PC-3 (cell line): Measurements from ENCODE around the gene RALB.

ENCODE experiments used
- CTCF ChIP-seq: fragments of 300-600 bp; sonication (generic); conservative IDR thresholded peaks from 2 replicates; pipeline ENCODE4 v1.5.1; 2017; ENCODE audit warnings: antibody characterized with exemption, low read depth, mild to moderate bottlenecking, low read length
- EZH2 ChIP-seq: fragments of 300-600 bp; sonication (generic); IDR thresholded peaks from one replicate; pipeline ENCODE4 v1.6.1; 2017; ENCODE audit warnings: antibody characterized with exemption, mild to moderate bottlenecking, low read length; ENCODE audit not compliant: unreplicated experiment
- EZH2phosphoT487 ChIP-seq: fragments of 300-600 bp; sonication (generic); IDR thresholded peaks from 2 replicates; pipeline ENCODE4 v1.6.1; 2018; ENCODE audit warnings: mild to moderate bottlenecking, antibody characterized with exemption, low read length, borderline replicate concordance

GRCh38 chr2:120323214-120323613 is 70.6 kb downstream of the RALB start:
- TF ChIP-seq CTCF (no peak), EZH2 (no peak), EZH2phosphoT487 (no peak)
